NCI-H524 (cell line): ENCODE data around the gene RAI1.

Experiments
- DNase-seq, 2 experiments: peaks; one replicate each; lab custom pipeline; 2025; lab: John Stamatoyannopoulos, UW

Gene RAI1

GRCh38 chr17:17749921-17750320 lies 68.7 kb downstream of the RAI1 start:
- peak; percentile 57 to 84 for DNase-seq

- DNase-seq, result no peak
Observed at GRCh38 chr17:17750881-17751280, 69.6 kb downstream of the RAI1 start.

GRCh38 chr17:17751489-17752088 lies 70.3 kb downstream of the RAI1 start:
- DNase-seq, result no peak

GRCh38 chr17:17752089-17752820 lies 71.0 kb downstream of the RAI1 start:
- DNase-seq, result peak; percentile 73 to 76

- no peak for DNase-seq
Observed at GRCh38 chr17:17752821-17753321, 71.6 kb downstream of the RAI1 start.

GRCh38 chr17:17754719-17755686 lies 73.7 kb downstream of the RAI1 start:
- DNase-seq, result peak in 1 of 2 experiments; percentile 56

- no peak for DNase-seq
Observed at GRCh38 chr17:17755715-17756114, 74.5 kb downstream of the RAI1 start.

GRCh38 chr17:17757391-17757791 lies 76.1 kb downstream of the RAI1 start:
- peak in 1 of 2 experiments; percentile 66 for DNase-seq

GRCh38 chr17:17757956-17758845 lies 76.9 kb downstream of the RAI1 start:
- DNase-seq, result peak; percentile 95 to 98

- no peak for DNase-seq
Observed at GRCh38 chr17:17758941-17759563, 77.8 kb downstream of the RAI1 start.

GRCh38 chr17:17760350-17760749 lies 79.1 kb downstream of the RAI1 start:
- DNase-seq, result no peak

GRCh38 chr17:17760872-17761550 lies 79.8 kb downstream of the RAI1 start:
- DNase-seq, result no peak

GRCh38 chr17:17761894-17762743 lies 80.9 kb downstream of the RAI1 start:
- DNase-seq, result no peak

GRCh38 chr17:17762744-17763105 lies 81.5 kb downstream of the RAI1 start:
- peak in 1 of 2 experiments; percentile 59 for DNase-seq

GRCh38 chr17:17763136-17763535 lies 81.9 kb downstream of the RAI1 start:
- DNase-seq, result no peak

GRCh38 chr17:17763734-17764133 lies 82.5 kb downstream of the RAI1 start:
- DNase-seq, result peak; percentile 53 to 64

GRCh38 chr17:17765359-17766076 lies 84.3 kb downstream of the RAI1 start:
- peak; percentile 79 to 84 for DNase-seq

- DNase-seq, result peak; percentile 79 to 84
Observed at GRCh38 chr17:17766077-17766743, 85.0 kb downstream of the RAI1 start.
